GM12874 (cell line): ENCODE data around the gene ASPSCR1.

Experiments used
- TF ChIP-seq, protein P1 (sequence below): IDR thresholded peaks from 2 replicates; pipeline ENCODE4 v1.5.1; 2011; ENCODE audit warnings: low read depth, mild to moderate bottlenecking, control low read depth, low read length, moderate library complexity; ENCODE audit not compliant: insufficient read depth

Gene ASPSCR1

DNA sequence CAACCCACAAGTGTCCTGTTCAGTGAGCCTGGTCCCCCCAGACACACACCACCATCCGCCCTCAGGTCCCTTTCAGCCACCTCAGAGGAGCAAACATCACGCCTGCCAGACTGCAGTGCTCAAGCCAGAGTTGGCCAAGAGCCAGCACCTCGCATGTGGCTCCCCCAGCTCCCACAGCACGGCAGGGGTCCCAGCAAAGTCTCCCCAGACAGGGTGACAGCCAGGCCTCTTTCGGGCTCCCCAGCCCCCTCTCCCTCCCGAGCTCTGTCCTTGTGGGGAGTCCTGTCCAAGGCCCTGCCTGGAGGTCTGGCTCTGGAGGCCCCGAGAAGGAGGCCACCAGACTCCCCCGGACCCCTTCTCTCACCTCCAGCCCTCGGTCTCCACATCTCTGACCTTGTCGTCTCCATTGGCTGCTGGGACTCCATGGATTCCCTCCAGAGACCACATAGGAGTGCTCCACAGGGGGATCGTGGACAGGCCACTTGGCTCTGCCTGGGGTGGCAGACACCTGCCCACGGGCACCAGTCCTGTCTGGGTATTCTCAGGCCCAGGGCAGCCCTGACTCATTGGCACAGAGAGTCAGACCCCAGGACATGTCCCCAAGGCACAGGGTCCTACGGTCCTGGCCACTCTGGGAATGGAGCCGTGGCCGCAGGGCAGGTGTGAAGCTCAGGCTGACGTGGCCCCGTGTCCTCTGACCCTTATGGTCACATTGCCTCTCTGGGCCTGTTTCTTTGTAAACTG, 28.6 kb upstream of the ASPSCR1 start:
- TF ChIP-seq, protein P1, sequence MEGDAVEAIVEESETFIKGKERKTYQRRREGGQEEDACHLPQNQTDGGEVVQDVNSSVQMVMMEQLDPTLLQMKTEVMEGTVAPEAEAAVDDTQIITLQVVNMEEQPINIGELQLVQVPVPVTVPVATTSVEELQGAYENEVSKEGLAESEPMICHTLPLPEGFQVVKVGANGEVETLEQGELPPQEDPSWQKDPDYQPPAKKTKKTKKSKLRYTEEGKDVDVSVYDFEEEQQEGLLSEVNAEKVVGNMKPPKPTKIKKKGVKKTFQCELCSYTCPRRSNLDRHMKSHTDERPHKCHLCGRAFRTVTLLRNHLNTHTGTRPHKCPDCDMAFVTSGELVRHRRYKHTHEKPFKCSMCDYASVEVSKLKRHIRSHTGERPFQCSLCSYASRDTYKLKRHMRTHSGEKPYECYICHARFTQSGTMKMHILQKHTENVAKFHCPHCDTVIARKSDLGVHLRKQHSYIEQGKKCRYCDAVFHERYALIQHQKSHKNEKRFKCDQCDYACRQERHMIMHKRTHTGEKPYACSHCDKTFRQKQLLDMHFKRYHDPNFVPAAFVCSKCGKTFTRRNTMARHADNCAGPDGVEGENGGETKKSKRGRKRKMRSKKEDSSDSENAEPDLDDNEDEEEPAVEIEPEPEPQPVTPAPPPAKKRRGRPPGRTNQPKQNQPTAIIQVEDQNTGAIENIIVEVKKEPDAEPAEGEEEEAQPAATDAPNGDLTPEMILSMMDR = no peak

GRCh38 chr17:81950501-81950900, 26.9 kb upstream of the ASPSCR1 start:
- TF ChIP-seq, protein P1 = no peak

DNA sequence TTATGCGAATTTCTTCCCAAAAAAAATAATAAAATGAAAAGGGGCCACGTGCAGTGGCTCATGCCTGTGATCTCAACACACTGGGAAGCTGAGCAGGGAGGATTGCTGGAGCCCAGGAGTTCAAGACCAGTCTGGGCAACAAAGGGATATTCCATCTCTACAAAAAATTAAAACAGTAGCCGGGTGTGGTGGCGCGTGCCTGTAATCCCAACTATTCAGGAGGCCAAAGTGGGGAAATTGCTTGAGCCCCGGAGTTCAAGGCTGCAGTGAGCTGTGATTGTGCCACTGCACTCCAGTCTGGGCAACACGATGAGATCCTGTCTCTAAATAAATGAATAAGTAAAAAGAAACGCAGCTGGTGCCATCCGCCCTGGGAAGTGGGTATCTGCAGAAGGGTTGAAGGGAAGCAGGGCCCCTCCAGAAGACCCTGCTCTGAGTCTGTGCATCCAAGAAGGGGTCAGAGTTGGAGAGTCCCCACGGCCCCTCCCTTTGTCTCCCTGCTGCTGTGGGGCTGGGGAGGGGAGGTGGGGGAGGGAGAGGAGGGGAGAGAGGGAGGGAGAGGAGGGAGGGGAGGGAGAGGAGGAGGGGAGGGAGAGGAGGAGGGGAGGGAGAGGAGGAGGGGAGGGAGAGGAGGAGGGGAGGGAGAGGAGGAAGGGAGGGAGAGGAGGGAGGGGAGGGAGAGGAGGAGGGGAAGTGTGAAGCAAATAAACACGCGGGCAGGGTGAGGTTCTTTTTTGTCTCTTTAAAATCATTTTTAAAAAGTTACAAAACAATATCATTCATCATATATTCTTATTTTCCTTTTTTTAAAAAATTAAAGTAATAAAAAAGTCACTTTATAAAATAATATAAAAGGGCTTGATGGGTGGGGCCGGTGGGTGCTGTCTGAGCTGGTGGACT, 25.4 kb upstream of the ASPSCR1 start:
- TF ChIP-seq, protein P1 = no peak

GRCh38 chr17:81952792-81953228, 24.6 kb upstream of the ASPSCR1 start:
- TF ChIP-seq, protein P1 = no peak

DNA sequence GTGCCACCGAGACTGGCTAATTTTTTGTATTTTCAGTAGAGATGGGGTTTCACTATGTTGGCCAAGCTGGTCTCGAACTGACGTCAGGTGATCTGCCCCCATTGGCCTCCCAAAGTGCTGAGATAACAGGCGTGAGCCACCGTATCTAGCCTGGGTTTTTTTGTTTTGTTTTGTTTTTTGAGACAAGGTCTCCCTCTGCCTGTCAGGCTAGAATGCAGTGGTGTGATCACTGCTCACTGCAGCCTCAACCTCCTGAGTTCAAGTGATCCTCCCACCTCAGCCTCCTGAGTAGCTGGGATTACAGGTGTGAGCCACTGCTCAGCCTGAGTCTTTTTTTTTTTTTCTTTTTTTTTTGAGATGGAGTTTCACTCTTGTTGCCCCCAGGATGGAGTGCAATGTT, 24.0 kb upstream of the ASPSCR1 start:
- TF ChIP-seq, protein P1 = 0 out of 2 replicates have a peak, but pooled peaks have one; percentile 2

DNA sequence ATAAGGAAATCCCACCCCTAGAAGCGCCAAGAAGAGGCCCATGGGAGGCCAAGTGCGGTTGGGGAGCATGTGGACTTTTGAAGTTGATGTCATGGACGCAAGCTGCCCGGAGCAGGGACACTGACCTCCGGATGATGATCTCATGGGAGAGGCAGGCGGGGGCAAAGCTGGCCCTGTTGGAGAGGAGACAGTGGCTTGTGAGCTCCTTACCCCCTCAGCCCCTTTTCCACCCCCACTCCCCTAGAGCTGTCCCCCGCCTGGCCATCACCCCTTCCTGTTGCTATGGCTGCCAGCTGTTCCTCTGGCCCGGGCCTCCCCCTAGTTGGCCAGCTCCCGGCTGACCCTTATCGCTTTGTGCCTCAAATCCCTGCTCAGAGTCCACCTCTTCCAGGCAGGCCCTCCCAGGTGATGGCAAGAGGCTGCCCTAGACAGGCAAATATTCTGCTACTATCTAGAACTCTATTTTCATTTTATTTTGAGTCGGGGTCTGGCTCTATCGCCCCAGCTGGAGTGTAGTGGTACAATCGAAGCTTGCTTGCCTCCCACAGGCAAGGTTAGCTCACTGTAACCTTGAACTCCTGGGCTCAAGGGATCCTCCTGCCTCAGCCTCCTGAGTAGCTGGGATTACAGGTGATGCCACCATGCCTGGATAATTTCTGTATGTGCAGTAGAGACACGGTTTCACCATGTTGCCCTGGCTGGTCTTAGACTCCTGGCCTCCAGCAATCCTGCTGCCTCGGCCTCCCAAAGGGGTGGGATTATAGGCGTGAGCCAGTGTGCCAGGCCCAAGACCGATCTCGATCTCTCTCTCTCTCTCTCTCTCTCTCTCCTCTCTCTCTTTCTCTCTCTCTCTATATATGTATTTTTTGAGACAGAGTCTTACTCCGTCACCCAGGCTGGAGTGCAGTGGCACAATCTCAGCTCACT, 23.0 kb upstream of the ASPSCR1 start:
- TF ChIP-seq, protein P1 = no peak
